H54 (cell line): ENCODE data around the gene AGAP1.

Experiments used
- DNase-seq: peaks from one replicate; pipeline ENCODE4 v3.0.0; 2011; ENCODE audit warnings: low spot score, mixed read lengths; ENCODE audit not compliant: insufficient read length
- FAIRE-seq: peaks from 3 replicates; lab custom pipeline; 2011; peaks lifted over from hg19 to GRCh38; lab: Jason Lieb, UNC
- POLR2A ChIP-seq: IDR thresholded peaks from 2 replicates; pipeline ENCODE4 v1.6.1; 2011; ENCODE audit warnings: low read depth, mild to moderate bottlenecking, low read length

AGAP1 gene

DNA sequence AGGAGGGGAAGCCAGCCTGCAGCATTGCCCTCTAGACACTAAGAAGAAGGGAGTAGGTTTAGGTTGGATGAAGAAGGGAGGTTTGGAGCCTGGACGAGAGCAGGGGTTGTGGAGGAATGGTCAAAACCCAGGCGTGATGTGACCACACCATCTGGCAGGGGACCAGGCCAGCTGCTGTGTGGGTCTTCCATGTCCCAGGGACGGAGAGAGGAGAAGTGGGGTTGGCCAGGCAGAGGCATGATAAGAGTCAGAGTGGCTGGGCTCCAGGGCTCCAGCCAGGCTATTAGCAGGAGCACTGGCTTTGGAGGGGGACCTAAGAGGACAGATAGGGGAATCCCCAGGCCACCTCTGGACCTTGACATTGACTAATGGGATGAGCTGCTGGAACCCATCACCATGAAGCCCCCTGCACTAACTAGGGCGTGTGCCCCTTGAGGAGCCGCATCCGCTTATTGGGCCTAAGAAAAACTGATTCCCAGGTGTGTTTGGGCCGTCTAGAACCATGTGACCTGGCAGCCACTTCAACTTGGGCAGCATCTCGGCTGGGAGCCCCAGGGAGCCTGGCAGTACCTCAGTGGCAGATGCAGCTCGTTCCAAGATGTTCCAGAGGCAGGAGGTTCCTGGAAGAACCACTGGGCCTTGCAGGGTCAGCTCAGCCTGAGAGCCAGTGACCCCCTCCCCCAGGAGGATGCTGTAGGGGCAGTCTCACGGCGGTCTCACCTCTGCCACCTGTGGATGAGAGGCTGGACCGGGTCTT lies 235.1 kb downstream of the AGAP1 start:
- FAIRE-seq (no peak), DNase-seq (no peak)
- TF ChIP-seq POLR2A = no peak

DNA sequence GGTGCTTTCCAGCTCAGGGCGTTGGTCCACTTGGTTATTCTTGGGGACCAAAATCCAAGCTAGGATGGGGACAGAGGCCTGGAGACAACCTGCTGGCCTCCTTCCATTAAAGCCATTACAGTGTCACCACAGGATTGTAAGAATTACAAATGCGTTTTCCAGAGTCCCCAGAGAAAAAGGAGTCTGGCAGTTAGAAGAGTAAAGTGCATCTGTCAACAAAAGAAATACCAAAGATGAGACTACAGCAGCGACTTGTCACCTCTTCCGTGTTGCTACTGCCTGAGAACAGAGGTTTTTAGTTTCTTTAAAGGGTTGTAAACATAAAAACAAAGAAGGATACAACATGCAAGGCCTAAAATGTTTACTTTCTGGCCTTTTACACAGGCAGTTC lies 235.7 kb downstream of the AGAP1 start:
- FAIRE-seq (no peak), DNase-seq (no peak)
- TF ChIP-seq POLR2A = no peak

DNA sequence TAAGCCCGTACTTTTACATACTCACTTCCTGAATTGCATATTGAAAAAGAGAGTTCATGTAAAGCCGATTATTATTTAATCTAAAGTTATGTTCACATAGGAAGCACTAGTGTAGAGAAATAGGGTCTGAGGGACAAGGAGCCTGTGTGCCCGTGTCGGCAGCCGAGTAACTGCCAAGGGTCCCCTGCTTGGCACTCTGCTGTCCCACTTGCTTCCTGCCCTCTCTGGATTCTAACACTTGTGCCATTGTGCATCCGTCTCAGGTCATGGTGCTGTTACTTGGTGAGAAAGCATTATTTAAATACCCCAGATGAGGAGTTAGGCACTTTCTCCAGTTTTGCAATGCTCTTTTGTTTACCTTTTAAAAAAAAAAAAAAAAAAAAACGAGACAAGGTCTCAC lies 236.3 kb downstream of the AGAP1 start:
- no peak for TF ChIP-seq POLR2A
- DNase-seq = no peak
- FAIRE-seq = no peak

DNA sequence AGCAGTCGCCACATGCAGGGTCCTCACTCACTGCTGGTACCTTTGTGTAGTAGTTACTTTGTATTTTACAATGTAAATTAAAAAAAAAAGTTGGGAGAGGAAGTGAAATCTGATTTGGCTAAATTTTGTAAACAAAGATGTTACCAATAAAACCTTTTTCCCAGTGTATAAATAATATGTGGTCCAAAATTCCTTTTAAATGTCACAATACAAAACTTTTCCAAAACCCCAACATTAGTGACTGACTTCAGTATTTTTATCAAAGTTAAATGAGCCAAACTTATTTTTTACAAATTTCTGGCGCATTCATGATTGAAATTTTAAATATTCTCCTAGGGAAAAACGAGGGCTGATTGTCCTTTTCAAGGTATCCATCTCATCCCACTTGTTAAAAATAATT lies 239.9 kb downstream of the AGAP1 start:
- DNase-seq = no peak
- no peak for FAIRE-seq
- no peak for TF ChIP-seq POLR2A

DNA sequence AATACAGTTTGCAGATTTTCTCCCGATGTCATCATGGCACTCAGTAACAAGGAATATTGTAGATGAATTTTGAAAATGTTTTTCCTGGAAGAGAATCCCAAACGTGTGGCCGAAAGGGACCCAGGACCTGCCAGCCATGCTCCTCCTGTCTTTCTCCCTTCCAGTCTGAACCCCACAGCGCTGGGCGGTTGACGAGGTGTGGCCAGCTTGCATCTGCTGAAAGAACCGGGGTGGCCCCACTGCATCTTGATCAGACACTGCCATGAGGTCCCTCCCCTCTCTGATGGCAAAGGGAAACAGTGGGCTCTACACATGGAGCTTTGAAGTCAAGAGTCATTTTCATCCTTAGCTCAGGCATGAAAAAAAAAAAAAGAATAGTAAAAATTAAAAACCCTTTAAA lies 240.3 kb downstream of the AGAP1 start:
- FAIRE-seq = no peak
- no peak for TF ChIP-seq POLR2A
- no peak for DNase-seq

DNA sequence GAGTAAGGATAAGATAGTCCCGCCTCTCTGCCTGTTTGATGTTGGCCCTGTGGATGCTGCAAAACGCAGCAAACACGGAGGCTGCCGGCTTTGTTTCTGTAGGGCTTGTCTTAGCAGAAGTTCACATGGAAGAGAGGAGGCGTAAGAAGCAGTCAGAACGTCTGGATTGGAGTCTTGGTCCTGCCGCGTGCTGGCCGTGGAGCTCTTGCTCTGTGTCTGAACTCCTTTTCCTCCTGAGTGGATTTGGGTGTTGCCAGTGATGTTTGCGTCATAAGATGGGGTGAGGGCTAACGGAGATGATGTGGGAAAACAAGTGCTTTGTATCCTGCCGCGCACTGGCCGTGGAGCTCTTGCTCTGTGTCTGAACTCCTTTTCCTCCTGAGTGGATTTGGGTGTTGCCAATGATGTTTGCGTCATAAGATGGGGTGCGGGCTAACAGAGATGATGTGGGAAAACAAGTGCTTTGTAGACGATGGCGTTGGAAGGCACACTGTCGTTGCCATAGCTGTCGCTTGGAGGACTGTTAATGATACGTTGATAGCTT lies 240.9 kb downstream of the AGAP1 start:
- DNase-seq (no peak), FAIRE-seq (no peak)
- TF ChIP-seq POLR2A = no peak

DNA sequence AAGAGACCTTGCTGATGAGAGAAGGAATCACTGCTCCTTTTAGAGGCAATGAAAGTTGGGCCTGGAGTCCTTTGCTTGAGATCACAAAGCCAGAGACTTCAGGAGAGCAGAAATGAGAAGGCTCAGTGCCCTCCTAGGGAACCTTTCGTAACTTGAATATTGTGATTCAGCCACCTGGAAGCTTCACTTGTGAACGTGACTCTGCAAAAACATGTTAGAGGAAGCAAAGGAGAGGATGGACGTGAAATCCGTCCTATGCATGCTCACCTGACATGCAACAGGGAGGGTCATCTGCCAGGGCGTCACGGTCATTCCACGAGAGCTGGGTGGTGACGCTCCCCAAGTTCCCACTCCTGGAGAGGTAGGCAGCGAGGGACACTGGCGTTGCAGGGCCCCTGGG lies 243.6 kb downstream of the AGAP1 start:
- FAIRE-seq (no peak), DNase-seq (no peak)
- no peak for TF ChIP-seq POLR2A

DNA sequence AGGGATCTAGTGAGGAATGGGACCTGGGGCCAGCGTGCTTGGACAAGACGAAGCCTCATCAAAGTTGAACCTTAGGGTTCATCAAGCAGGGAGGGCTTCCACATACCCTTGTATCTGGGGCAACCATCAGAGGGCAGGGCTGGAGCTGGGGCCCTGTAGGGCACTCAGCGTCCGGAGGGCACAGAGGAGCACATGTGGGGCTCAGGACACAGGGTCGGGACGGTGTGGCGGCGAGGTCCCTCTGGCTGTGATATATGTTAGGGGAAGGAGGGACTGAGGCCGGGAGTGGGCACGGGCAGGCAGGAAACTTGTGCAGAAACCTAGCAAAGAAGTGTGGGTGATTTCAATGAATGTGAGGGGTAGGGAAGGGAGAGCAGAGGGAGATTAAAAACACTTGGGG lies 244.0 kb downstream of the AGAP1 start:
- DNase-seq (no peak), FAIRE-seq (no peak)
- no peak for TF ChIP-seq POLR2A

DNA sequence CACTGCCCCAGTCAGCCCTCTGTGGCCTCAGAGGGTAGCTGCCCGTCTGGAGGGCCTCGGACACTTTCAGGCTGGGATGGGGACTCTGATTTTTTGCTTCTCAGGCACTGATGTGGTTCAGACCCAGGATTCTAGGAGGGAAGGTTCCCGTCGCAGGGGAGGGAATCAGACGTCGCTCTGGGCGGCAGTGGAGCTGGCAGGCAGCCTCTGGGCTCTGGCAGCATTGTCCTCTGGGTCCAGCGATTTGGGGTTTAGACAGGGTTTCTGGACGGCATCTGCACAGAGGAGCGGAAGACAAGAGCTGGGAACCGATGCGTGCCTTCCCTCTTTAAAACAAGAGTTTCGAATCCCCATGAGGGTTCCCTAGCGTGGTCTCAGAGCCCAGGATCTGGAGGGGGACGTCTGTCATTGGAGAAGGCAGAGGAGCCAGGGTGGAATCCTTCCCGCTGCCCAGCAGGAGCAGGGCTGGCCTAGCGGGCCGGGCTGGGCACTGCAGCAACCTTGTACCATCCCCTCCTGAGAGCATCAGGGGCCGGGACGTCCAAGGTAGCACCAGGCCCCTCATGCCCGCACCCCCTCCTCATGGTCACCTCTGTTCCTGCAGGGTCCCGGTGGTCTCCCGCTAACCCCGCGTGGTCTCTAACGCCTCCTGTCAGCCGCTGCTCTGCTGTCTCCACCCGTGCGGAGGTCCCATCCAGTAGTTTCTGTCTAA lies 246.0 kb downstream of the AGAP1 start:
- DNase-seq = no peak

DNA sequence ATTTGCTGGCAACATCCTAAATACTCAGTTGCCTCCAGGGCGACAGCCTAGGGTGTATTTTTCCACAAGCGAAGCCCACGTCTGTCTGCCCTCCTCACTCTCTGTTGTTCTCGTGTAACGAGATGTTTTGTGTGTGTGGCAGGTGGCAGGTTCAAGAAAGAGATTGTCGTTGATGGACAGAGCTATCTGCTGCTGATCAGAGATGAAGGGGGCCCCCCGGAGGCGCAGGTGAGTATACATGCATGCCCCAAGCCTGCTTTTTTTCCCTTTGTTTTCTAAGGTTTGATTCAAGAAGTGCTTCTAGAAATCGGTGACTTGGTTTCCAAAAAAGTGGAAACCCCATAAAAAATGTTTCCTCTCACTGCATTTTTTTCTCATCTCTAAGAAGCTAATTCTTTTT lies 247.0 kb downstream of the AGAP1 start:
- no peak for DNase-seq
- TF ChIP-seq POLR2A = no peak
- FAIRE-seq = no peak

More for the DNA sequence above, 246.0 kb downstream of the AGAP1 start:
- TF ChIP-seq POLR2A = no peak
- FAIRE-seq = no peak

DNA sequence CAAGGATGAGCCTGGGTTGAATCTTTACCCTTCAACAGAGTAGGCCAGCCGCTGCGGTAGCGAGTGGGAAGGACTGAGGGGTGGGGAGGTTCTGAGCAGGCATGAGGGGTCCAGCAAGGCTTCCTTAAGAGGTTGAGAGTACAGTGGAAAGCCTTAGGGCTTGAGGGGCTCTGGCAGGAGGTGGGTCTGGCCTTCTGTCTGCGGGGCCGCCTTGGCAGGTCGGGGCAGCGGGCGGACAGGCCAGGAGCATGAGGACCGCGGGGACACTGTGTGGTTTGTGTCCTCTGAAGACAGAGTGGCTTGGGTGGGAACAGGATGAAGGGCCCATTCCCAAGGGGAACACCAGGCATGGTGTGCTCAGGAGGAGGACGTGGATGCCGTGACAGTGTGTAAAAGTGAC lies 250.3 kb downstream of the AGAP1 start:
- FAIRE-seq = no peak
- no peak for TF ChIP-seq POLR2A

DNA sequence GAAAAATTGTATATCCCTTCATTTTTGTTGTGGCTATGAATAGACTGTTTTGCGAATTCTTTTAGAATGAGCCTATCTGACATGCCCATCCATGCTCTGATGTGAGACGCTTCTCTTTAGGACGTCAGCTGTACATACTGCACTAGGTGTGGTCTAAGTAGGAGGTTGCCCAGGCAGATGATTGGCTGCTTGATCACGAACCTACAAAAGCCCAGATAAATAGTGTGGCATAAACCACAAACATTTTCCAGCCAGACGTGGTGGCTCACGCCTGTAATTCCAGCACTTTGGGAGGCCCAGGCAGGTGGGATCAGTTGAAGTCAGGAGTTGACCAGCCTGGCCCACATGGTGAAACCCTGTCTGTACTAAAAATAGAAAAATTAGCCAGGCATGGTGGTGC lies 251.8 kb downstream of the AGAP1 start:
- DNase-seq (no peak), FAIRE-seq (no peak)
- TF ChIP-seq POLR2A = no peak

More for the DNA sequence above, 250.3 kb downstream of the AGAP1 start:
- DNase-seq = no peak

DNA sequence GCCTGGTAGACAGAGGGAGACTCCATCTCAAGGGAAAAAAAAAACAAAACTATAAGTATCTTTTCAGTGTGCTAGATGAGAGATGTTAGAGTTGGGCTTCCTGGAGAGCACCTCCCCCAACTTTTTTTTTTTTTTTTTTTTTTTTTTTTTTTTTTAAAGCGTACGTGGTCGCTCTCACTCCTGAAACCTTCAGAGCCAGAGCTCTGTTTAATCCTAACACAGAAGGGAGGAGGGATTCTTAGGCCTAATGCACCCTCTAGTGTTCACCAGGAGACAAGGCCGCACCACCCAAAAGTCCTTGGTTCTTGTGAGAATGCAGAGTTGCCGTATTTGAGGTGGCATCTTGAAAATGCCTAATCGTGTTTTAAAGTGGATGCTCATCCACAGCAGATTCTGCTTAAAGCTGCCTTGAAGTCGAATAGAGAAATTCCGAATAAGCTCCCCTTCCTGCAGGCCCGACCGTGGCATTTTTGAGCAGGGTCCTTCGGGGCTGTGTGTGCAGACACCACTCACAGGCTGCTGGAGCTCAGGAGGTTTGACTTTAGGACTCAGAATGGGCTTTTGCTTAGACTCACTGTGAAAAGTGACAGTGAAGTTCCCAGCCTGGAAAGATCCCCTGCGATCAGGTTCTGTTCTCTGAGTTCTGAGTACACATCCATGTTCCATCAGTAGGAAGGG lies 252.6 kb downstream of the AGAP1 start:
- no peak for TF ChIP-seq POLR2A
- DNase-seq = peak; percentile 77
- no peak for FAIRE-seq

DNA sequence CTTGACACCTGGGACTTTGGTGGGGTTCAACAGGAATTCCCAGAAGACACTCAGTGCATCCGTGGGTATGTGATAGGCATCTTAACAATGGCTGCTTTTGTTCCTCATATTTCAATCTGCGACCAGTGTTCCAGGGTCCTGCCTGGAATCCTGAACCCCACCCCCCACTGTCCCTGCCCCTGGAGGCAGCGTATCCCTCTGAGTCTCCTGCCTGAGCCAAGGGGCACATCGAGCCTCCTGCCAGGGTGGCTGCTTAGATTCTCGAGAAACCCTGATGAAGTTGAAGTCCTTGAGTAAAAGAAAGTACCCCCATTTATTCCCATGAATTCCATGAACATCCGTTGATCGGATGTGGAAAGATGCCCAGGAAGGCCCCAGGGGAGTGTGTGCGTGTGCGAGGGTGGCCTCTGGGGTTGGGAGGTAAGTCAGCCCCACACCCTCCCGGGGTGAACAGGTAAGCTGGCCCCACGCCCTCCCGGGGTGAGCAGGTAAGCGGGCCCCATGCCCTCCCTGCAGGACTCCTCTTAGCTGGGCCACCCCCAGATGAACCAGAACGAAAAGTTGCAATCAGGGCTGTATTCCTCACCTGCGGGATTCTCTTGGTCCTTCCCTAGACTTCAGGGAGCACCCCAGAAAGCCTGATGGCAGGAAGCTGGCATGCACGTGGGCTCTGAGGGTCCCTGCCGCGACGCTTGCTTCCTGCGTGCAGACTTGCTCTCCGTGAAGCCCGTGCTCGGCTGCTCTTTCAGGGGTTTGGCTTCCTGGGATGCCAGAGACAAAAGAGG lies 253.3 kb downstream of the AGAP1 start:
- FAIRE-seq (no peak), DNase-seq (no peak)
- TF ChIP-seq POLR2A = no peak

DNA sequence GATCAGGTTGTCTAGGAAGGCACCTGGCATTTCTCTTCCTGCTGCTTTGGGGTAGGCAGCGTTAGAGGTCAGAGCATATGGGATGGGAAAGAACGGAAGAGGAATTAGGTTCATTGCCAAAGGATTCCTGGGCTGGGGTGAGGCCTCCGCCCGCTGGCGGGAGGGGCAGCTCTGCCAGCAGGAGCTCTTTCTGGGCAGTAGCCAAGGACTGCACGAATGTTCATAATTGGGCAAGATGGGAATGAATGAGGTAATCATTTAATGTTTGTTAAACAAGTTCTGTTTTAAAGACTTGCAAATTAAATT lies 253.9 kb downstream of the AGAP1 start:
- no peak for TF ChIP-seq POLR2A
- FAIRE-seq (no peak), DNase-seq (no peak)
